Cardiac fibroblast (primary cell): ENCODE data around the gene ZBTB18.

Experiments used
- DNase-seq, 2 donors: peaks; one replicate each; pipeline versions ENCODE4 v3.0.0 to v3.0.0-alpha.2; 2010; ENCODE audit warnings: low read depth in 2 of 2
- H3K4me3 ChIP-seq, 2 donors: replicated peaks in 1 of 2; 1 replicate in 1 of 2; 2 replicates in 1 of 2; pipeline ENCODE4 v1.5.1; 2011; ENCODE audit warnings: low read depth in 2 of 2, low read length in 2 of 2, mild to moderate bottlenecking in 2 of 2, moderate library complexity in 1 of 2
- TF ChIP-seq, protein P1 (sequence below): IDR thresholded peaks from one replicate; pipeline ENCODE4 v1.5.1; 2011; ENCODE audit warnings: low read depth, mild to moderate bottlenecking, low read length, inconsistent platforms

The ZBTB18 gene

DNA sequence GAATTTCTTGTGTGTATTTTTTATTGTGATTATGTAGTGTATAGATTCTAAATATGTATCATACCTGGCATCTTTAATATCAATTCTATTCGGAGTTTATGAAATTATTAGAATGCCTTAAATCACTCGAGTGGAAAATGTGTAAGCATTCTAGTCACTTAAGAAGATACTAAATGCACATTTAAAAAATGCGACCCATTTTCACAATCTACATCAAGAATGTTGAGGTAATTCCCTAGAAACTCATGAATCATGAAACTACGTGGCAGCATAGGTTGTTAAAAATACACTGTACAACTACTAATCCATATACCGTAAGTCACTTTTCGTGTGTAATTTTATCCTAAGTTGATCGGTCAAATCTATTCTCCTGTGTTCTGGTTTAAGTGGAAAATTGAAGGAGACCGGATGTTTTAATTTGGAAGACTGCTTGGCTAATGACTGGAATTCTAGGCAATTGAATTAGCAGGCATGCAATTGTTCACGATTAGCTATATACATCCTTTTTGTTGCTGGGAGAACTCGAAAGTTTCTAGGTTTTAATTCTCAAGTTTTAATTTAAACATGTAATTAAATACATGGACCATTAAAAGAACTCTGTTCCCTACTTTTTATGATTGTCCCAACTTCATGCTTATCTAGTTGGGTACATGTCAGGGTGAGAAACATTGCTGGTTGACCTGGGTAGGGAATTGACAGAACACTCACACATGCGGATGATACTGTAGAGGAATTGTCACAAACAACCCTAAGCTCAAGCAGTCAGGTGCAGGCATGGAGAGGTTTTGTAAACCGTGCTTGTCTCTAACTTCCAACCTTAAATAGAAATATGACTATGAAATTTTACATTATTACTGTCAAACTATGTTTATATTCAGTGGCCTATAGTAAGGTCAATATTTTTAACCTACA is 6.6 kb downstream of the ZBTB18 start:
- TF ChIP-seq, protein P1, sequence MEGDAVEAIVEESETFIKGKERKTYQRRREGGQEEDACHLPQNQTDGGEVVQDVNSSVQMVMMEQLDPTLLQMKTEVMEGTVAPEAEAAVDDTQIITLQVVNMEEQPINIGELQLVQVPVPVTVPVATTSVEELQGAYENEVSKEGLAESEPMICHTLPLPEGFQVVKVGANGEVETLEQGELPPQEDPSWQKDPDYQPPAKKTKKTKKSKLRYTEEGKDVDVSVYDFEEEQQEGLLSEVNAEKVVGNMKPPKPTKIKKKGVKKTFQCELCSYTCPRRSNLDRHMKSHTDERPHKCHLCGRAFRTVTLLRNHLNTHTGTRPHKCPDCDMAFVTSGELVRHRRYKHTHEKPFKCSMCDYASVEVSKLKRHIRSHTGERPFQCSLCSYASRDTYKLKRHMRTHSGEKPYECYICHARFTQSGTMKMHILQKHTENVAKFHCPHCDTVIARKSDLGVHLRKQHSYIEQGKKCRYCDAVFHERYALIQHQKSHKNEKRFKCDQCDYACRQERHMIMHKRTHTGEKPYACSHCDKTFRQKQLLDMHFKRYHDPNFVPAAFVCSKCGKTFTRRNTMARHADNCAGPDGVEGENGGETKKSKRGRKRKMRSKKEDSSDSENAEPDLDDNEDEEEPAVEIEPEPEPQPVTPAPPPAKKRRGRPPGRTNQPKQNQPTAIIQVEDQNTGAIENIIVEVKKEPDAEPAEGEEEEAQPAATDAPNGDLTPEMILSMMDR, result no peak
- no peak overlapping the region for H3K4me3 ChIP-seq
- no peak for DNase-seq

DNA sequence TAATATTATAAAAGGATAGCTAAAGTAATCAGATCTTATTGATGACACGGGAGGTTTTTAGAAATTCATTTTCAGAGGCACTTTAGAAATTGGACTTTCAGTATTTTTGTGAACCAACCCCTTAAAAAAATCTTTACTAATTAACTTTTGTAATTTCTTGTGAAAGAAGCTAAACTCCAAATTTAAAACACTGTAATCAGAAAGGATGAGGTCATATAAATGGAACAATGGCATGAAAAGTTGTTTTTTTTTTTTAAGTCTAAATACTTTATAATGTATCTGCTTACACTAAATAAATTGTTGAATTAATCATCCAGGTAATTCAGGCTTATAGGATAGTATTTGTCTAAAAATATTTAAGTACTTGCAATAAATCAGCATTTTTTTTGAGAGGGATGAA is 9.0 kb downstream of the ZBTB18 start:
- DNase-seq, result no peak
- H3K4me3 ChIP-seq, result no peak overlapping the region
- TF ChIP-seq, protein P1, result no peak

GRCh38 chr1:244060686-244061085 is 9.6 kb downstream of the ZBTB18 start:
- H3K4me3 ChIP-seq, result no peak overlapping the region
- TF ChIP-seq, protein P1, result no peak
- DNase-seq, result no peak

DNA sequence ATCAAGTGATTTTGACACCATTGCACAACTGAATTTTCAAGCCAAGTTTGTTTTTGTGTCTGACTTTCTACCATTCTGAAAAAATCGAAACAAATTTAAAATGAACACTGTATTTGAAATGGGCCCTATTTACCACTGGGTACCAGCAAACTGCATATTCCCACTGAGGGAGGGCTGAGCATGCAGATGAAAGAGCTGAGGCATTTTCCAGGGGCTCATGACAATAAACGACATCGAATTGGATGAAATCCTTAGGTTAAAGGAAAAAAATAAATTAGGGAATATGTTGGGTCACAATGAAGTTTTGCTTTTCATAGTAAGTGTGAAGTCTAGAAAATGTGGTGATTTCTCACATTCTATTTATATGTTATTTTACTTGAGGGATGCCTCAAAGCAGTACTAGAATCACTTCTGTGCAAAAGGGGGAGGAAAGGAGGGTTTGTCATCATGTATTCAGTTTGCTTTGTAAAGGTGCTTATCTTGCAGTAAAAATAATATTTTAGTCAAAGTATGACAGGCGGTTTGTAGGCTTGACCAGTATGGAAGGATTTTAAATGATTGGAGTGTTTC is 11.2 kb downstream of the ZBTB18 start:
- TF ChIP-seq, protein P1, result no peak
- no peak for DNase-seq
- H3K4me3 ChIP-seq, result no peak overlapping the region

GRCh38 chr1:244063498-244063897 is 12.4 kb downstream of the ZBTB18 start:
- DNase-seq, result no peak
- no peak overlapping the region for H3K4me3 ChIP-seq
- TF ChIP-seq, protein P1, result no peak

DNA sequence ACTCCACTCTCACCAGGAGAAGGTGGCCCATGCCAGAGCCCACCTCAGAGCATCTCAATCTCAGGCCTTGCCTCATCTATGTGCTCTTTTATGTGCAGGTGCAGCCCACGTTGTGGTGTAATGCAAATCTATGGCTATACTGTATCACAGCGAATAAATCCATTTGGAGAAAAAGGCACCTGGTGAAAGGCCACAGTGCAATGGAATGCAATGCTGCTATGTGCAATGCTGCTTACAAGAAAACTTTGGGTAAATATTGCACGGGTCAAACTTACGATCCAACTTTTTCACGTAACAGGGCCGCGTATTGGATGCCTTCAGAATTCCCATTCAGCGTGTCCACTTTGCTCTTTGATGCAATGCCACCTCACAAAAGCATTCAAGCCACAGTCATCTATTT is 13.5 kb downstream of the ZBTB18 start:
- no peak overlapping the region for H3K4me3 ChIP-seq
- no peak for DNase-seq
- TF ChIP-seq, protein P1, result no peak
